CD14-positive monocyte (primary cell): ENCODE measurements around the gene SSR2. TPM values are rescaled to one million over a fixed set of nuclear protein-coding genes. Genes with fewer than 3 reads are reported as not detected.

ENCODE experiments used
- DNase-seq, 3 donors: peaks; one replicate each; pipeline ENCODE4 v3.0.0-alpha.2; 2011 to 2022
- H2AFZ ChIP-seq: 2 replicates; pipeline ENCODE4 v1.6.0; 2012; ENCODE audit warnings: mild to moderate bottlenecking, low read depth, low read length, inconsistent platforms; ENCODE audit not compliant: insufficient read depth, poor library complexity, severe bottlenecking
- H3K27ac ChIP-seq, 2 donors: 1 replicate in 1 of 2; 2 replicates in 1 of 2; pipeline ENCODE4 v1.5.1; 2012 to 2013; ENCODE audit warnings: low read length in 2 of 2, control low read depth in 1 of 2, inconsistent platforms in 1 of 2, low read depth in 1 of 2, mild to moderate bottlenecking in 1 of 2
- H3K27me3 ChIP-seq, 2 donors: one replicate each; pipeline versions ENCODE4 v1.6.0 to v1.6.1; 2011 to 2013; ENCODE audit warnings: low read length in 2 of 2; ENCODE audit not compliant: control insufficient read depth in 2 of 2, insufficient read depth in 2 of 2
- H3K36me3 ChIP-seq, 2 donors: replicated peaks in 1 of 2; 1 replicate in 1 of 2; 2 replicates in 1 of 2; pipeline versions ENCODE4 v1.5.1 to v1.6.1; 2012 to 2013; ENCODE audit warnings: low read length in 2 of 2, control low read depth in 1 of 2, inconsistent platforms in 1 of 2, mild to moderate bottlenecking in 1 of 2; ENCODE audit not compliant: insufficient read depth in 2 of 2, control insufficient read depth in 1 of 2
- H3K4me1 ChIP-seq, 2 donors: 1 replicate in 1 of 2; 2 replicates in 1 of 2; pipeline versions ENCODE4 v1.5.1 to v1.6.1; 2012 to 2013; ENCODE audit warnings: low read length in 2 of 2, control low read depth in 1 of 2, inconsistent platforms in 1 of 2, mild to moderate bottlenecking in 1 of 2, moderate library complexity in 1 of 2; ENCODE audit not compliant: insufficient read depth in 2 of 2, control insufficient read depth in 1 of 2
- H3K4me2 ChIP-seq: replicated peaks from 2 replicates; pipeline ENCODE3; 2012; ENCODE audit warnings: low read length, moderate library complexity, mild to moderate bottlenecking; ENCODE audit not compliant: poor library complexity, severe bottlenecking; ENCODE audit errors: extremely low read depth
- H3K4me3 ChIP-seq, 3 experiments: fragments of 200-600 bp in 1 of 3; sonication (generic) in 1 of 3; replicated peaks in 1 of 3; 1 replicate in 2 of 3; 2 replicates in 1 of 3; pipeline ENCODE4 v1.5.1; 2011 to 2013; ENCODE audit warnings: low read length in 3 of 3, mild to moderate bottlenecking in 3 of 3, control low read depth in 2 of 3, low read depth in 2 of 3, inconsistent platforms in 1 of 3, moderate library complexity in 1 of 3
- H3K79me2 ChIP-seq: 2 replicates; pipeline ENCODE4 v1.6.0; 2012; ENCODE audit warnings: mild to moderate bottlenecking, control low read depth, inconsistent platforms, low read length, moderate library complexity; ENCODE audit not compliant: insufficient read depth
- H3K9ac ChIP-seq: 2 replicates; pipeline ENCODE4 v1.6.0; 2017; ENCODE audit warnings: low read length, mild to moderate bottlenecking; ENCODE audit not compliant: insufficient read depth, poor library complexity, severe bottlenecking
- H3K9me3 ChIP-seq, 2 donors: replicated peaks in 1 of 2; 1 replicate in 1 of 2; 2 replicates in 1 of 2; pipeline versions ENCODE4 v1.5.1 to v1.6.1; 2012 to 2013; ENCODE audit warnings: low read length in 2 of 2, control low read depth in 1 of 2; ENCODE audit not compliant: control insufficient read depth in 1 of 2, insufficient read depth in 1 of 2
- H4K20me1 ChIP-seq: 2 replicates; pipeline ENCODE4 v1.6.0; 2012; ENCODE audit warnings: mild to moderate bottlenecking, low read length, control low read depth, moderate library complexity; ENCODE audit not compliant: insufficient read depth
- H3K27ac Mint-ChIP-seq, 7 donors: one replicate each; pipeline ENCODE4 v1.8.0; 2020; ENCODE audit warnings: mild to moderate bottlenecking in 7 of 7, mixed read lengths in 7 of 7, moderate library complexity in 6 of 7, inconsistent platforms in 2 of 7
- H3K27me3 Mint-ChIP-seq, 3 donors: one replicate each; pipeline ENCODE4 v1.8.0; 2021 to 2022; ENCODE audit warnings: low read depth in 3 of 3, mild to moderate bottlenecking in 3 of 3, mixed read lengths in 3 of 3, moderate library complexity in 3 of 3, inconsistent platforms in 1 of 3
- H3K36me3 Mint-ChIP-seq, 2 donors: one replicate each; pipeline ENCODE4 v1.8.0; 2020; ENCODE audit warnings: mixed read lengths in 2 of 2, inconsistent platforms in 1 of 2, mild to moderate bottlenecking in 1 of 2
- H3K4me1 Mint-ChIP-seq: one replicate; pipeline ENCODE4 v1.8.0; 2020; ENCODE audit warnings: mild to moderate bottlenecking, mixed read lengths
- H3K4me3 Mint-ChIP-seq, 2 donors: one replicate each; pipeline ENCODE4 v1.8.0; 2020; ENCODE audit warnings: mild to moderate bottlenecking in 2 of 2, mixed read lengths in 2 of 2, moderate library complexity in 1 of 2
- H3K9me3 Mint-ChIP-seq, 7 donors: one replicate each; pipeline ENCODE4 v1.8.0; 2020 to 2022; ENCODE audit warnings: mixed read lengths in 7 of 7, mild to moderate bottlenecking in 6 of 7, moderate library complexity in 6 of 7, inconsistent platforms in 2 of 7
- WGBS: methylation state at CpG from one replicate; pipeline ENCODE4 v1.1.5; 2013; ENCODE audit warnings: missing lambda C conversion rate; ENCODE audit not compliant: insufficient coverage; 5-methylcytosine and 5-hydroxymethylcytosine counted together
- intact Hi-C, 2 donors: fragments of 100-400 bp; cut with micrococcal nuclease; formaldehyde crosslinking; loops; one replicate each; pipeline versions ENCODE4 v1.15.0 to v1.15.1; 2023
- polyA plus RNA-seq, 3 donors: library from polyadenylated mRNA; depleted of rRNA in 1 of 3; unstranded in 2 of 3; stranded (reverse) in 1 of 3; fragments of 300-500 nt in 2 of 3; fragments of >200 nt in 1 of 3; fragmentation: Illumina TruSeq in 2 of 3; gene quantifications; 1 replicate in 2 of 3; 2 replicates in 1 of 3; pipeline ENCODE4 v1.2.3, GENCODE V29; 2012 to 2021
- TF ChIP-seq, protein P1 (sequence below): fragments of 200-600 bp; IDR thresholded peaks from one replicate; pipeline ENCODE4 v1.8.0; 2022; ENCODE audit warnings: antibody characterized with exemption, mild to moderate bottlenecking

SSR2 gene
- polyA plus RNA-seq, 3 donors: 374 to 614 (median 414) TPM

DNA sequence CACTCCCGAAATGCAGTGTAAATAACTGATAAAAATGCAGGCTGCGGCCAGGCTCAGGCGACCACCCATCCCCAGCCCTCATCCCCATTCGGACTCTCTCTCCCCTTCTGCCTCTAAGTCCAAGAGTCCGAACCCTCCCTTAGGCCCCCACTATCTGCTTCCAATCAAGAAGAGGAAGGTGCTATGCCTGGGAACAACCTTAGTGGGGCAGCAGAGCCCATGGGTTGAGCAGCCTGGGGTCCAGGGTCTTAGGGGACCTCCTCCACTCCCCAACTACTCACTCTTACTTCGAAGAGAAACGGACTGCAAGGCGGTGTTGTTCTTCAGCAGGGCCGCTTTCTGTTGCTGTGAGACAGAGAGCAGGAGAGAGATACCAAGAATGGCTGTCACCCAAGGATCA lies 54.6 kb downstream of the SSR2 start:
- Histone ChIP-seq H3K4me3 (no peak overlapping the region), H3K36me3 (peaks cover 86 to 91% of the 10 kb centered on the region in 2 donors), H3K4me1 (peaks cover 84% of the 10 kb centered on the region in 2 donors), H4K20me1 (peaks cover 95% of the 10 kb centered on the region), H2AFZ (no peak overlapping the region), H3K27me3 (no peaks in the 10 kb centered on the region), H3K27ac (peak overlapping the region; percentile 60 to 97), H3K79me2 (peaks cover 97% of the 10 kb centered on the region), H3K4me2 (no peak overlapping the region), H3K9me3 (no peaks in the 10 kb centered on the region), H3K9ac (no peak overlapping the region)
- Mint-ChIP-seq H3K36me3 (peaks cover 78 to 90% of the 10 kb centered on the region in 2 donors), H3K4me1 (peaks cover 80% of the 10 kb centered on the region), H3K9me3 (no peaks in the 10 kb centered on the region), H3K4me3 (no peak overlapping the region), H3K27me3 (no peaks in the 10 kb centered on the region), H3K27ac (peak overlapping the region; percentile 72 to 99 (median 95))
- intact Hi-C loops: no loop called here
- TF ChIP-seq, protein P1, sequence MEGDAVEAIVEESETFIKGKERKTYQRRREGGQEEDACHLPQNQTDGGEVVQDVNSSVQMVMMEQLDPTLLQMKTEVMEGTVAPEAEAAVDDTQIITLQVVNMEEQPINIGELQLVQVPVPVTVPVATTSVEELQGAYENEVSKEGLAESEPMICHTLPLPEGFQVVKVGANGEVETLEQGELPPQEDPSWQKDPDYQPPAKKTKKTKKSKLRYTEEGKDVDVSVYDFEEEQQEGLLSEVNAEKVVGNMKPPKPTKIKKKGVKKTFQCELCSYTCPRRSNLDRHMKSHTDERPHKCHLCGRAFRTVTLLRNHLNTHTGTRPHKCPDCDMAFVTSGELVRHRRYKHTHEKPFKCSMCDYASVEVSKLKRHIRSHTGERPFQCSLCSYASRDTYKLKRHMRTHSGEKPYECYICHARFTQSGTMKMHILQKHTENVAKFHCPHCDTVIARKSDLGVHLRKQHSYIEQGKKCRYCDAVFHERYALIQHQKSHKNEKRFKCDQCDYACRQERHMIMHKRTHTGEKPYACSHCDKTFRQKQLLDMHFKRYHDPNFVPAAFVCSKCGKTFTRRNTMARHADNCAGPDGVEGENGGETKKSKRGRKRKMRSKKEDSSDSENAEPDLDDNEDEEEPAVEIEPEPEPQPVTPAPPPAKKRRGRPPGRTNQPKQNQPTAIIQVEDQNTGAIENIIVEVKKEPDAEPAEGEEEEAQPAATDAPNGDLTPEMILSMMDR: no peak
- DNase-seq: peak in 1 of 3 donors; percentile 3
- WGBS: 93% methylated on average over 6 of the region's 9 CpGs

- no peak for DNase-seq
- Histone ChIP-seq H4K20me1 (peaks cover 96% of the 10 kb centered on the region), H3K27me3 (no peaks in the 10 kb centered on the region), H3K36me3 (peaks cover 94 to 99% of the 10 kb centered on the region in 2 donors), H3K9ac (no peak overlapping the region), H3K4me2 (no peak overlapping the region), H3K4me1 (peaks cover 72 to 74% of the 10 kb centered on the region in 2 donors), H3K4me3 (no peak overlapping the region), H3K9me3 (no peaks in the 10 kb centered on the region), H3K27ac (peak overlapping the region in 1 of 2 donors; percentile 18), H3K79me2 (peaks cover 99% of the 10 kb centered on the region), H2AFZ (no peak overlapping the region)
- H3K4me1 Mint-ChIP-seq: peaks cover 68% of the 10 kb centered on the region
- no peak overlapping the region for H3K4me3 Mint-ChIP-seq
- TF ChIP-seq, protein P1: no peak
- H3K27me3 Mint-ChIP-seq: no peaks in the 10 kb centered on the region
- intact Hi-C loops: no loop called here
- peak overlapping the region in 4 of 7 donors; percentile 33 to 99 (median 44) for H3K27ac Mint-ChIP-seq
- H3K9me3 Mint-ChIP-seq: no peaks in the 10 kb centered on the region
- H3K36me3 Mint-ChIP-seq: peaks cover 87 to 97% of the 10 kb centered on the region in 2 donors
- WGBS: 100% methylated on average over 1 of the region's 7 CpGs
Measured at GRCh38 chr1:155964193-155964592, 56.6 kb downstream of the SSR2 start.
